Ascending aorta (tissue), 2 donors: ENCODE data around the gene CDS1. TPM values are rescaled to one million over a fixed set of nuclear protein-coding genes. Genes with fewer than 3 reads are reported as not detected.

Experiments
- DNase-seq, 2 donors: peaks; one replicate each; pipeline ENCODE4 v3.0.0-alpha.2; 2019; ENCODE audit warnings: low spot score in 2 of 2
- H3K27ac ChIP-seq, 2 donors: fragments of 200-600 bp; sonication (generic); one replicate each; pipeline ENCODE4 v1.5.1; 2016 to 2017; ENCODE audit warnings: mild to moderate bottlenecking in 1 of 2
- H3K27me3 ChIP-seq: fragments of 200-600 bp; sonication (generic); one replicate; pipeline ENCODE4 v1.5.1; 2017
- H3K36me3 ChIP-seq, 2 donors: fragments of 200-600 bp; sonication (generic); one replicate each; pipeline ENCODE4 v1.5.1; 2016
- H3K4me1 ChIP-seq, 2 donors: fragments of 200-600 bp; sonication (generic); one replicate each; pipeline ENCODE4 v1.5.1; 2016 to 2017; ENCODE audit warnings: mild to moderate bottlenecking in 1 of 2
- H3K4me3 ChIP-seq, 2 donors: fragments of 200-600 bp; sonication (generic); one replicate each; pipeline ENCODE4 v1.5.1; 2016 to 2017; ENCODE audit warnings: mild to moderate bottlenecking in 1 of 2
- H3K9me3 ChIP-seq, 2 donors: fragments of 200-600 bp; sonication (generic); one replicate each; pipeline ENCODE4 v1.5.1; 2016
- CTCF ChIP-seq, 3 experiments: fragments of 200-600 bp in 2 of 3; fragments of 450-650 bp in 1 of 3; sonication (generic) in 2 of 3; IDR thresholded peaks; one replicate each; pipeline ENCODE4 v1.5.1; 2016 to 2019; ENCODE audit warnings: antibody characterized with exemption in 3 of 3, mild to moderate bottlenecking in 1 of 3, moderate library complexity in 1 of 3
- intact Hi-C: fragments of 100-400 bp; cut with DNase I; formaldehyde crosslinking; loops from one replicate; pipeline ENCODE4 v1.15.1; 2023
- total RNA-seq: library from RNA; depleted of rRNA; stranded (reverse); fragments of >200 nt; gene quantifications from one replicate; pipeline ENCODE4 v1.1.0, GENCODE V29; 2016

The CDS1 gene
- total RNA-seq, 1 donor from 2014 or later: 0.11 TPM

DNA sequence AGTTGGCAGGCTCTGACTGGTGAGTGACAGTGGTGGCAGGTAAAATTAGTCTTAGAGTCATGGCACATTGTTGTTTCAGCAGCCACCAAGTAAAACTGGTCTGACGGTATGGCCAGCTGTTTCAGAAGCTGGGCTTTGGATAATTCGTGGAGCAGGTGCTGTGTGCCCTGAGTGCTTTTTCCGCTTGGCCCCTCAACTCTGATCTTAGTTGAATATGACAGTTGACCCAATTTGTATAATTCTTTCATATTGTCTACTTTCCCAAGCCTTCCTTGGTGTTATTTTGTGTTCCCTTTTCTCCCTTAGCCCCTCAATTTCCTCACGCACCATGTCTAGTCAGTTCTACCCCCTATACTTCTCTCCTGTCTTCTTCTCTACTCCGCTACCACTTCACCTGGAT lies 32.0 kb downstream of the CDS1 start:
- no peak overlapping the region for H3K4me3 ChIP-seq
- TF ChIP-seq CTCF (IDR thresholded peaks at IDR 0.05): no peak
- H3K27me3 ChIP-seq: no peaks in the 10 kb centered on the region
- no peaks in the 10 kb centered on the region for H3K4me1 ChIP-seq
- H3K27ac ChIP-seq: no peak overlapping the region
- no peaks in the 10 kb centered on the region for H3K36me3 ChIP-seq
- intact Hi-C loops: no loop called here
- H3K9me3 ChIP-seq: no peaks in the 10 kb centered on the region
- no peak for DNase-seq

- no peaks in the 10 kb centered on the region for H3K36me3 ChIP-seq
- no peak overlapping the region for H3K27ac ChIP-seq
- DNase-seq: no peak
- no peaks in the 10 kb centered on the region for H3K27me3 ChIP-seq
- no peaks in the 10 kb centered on the region for H3K4me1 ChIP-seq
- intact Hi-C loops: no loop called here
- no peaks in the 10 kb centered on the region for H3K9me3 ChIP-seq
- TF ChIP-seq CTCF (IDR thresholded peaks at IDR 0.05): no peak
- H3K4me3 ChIP-seq: no peak overlapping the region
These were observed 32.4 kb downstream of the CDS1 start for GRCh38 chr4:84615355-84615754.

DNA sequence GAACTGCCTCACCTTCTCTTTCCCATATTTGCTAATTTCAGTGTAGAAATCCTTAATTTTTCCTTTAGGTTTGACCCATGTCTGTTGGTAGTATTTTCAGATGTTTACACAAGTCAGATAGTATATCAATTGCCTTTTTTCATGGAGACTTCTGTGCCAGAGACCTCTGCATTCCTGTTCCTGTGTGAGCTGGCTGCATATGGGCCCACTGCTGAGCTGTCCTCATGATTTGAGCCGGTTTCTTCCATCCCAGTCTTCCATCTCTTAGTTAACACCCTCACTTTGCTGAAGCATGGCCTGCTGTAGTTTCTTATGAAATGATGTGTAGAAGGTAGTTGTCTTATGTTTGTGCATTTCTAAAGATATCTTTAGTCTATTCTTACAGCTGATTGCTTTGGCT lies 40.0 kb downstream of the CDS1 start:
- no peak for TF ChIP-seq CTCF (IDR thresholded peaks at IDR 0.05)
- intact Hi-C loops: no loop called here
- no peak overlapping the region for H3K27ac ChIP-seq
- no peak overlapping the region for H3K4me3 ChIP-seq
- H3K4me1 ChIP-seq: no peaks in the 10 kb centered on the region
- no peaks in the 10 kb centered on the region for H3K9me3 ChIP-seq
- DNase-seq: no peak
- H3K36me3 ChIP-seq: no peaks in the 10 kb centered on the region
- H3K27me3 ChIP-seq: no peaks in the 10 kb centered on the region

DNA sequence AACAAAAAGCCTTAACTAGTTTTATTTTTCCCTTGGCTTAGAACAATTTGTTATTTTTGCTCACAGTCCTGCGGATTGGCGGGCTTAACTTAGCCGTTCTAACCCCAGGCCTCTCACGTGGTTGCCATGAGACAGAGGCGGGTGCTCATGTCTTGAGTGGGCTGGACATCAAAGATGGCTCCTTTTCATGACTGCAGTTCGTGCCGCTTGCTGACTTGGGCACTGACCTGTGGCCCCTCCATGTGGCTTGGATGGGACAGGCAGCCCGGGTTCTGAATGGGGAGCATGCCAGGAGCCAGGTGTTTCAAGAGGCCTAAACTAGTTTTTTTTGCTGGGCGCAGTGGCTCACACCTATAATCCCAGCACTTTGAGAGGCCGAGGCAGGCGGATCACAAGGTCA lies 40.7 kb downstream of the CDS1 start:
- H3K4me1 ChIP-seq: no peaks in the 10 kb centered on the region
- no peak for TF ChIP-seq CTCF (IDR thresholded peaks at IDR 0.05)
- no peak overlapping the region for H3K27ac ChIP-seq
- H3K27me3 ChIP-seq: no peaks in the 10 kb centered on the region
- intact Hi-C loops: no loop called here
- no peak for DNase-seq
- H3K36me3 ChIP-seq: no peaks in the 10 kb centered on the region
- H3K4me3 ChIP-seq: no peak overlapping the region
- no peaks in the 10 kb centered on the region for H3K9me3 ChIP-seq

GRCh38 chr4:84626673-84627072 lies 43.7 kb downstream of the CDS1 start:
- Histone ChIP-seq H3K27me3 (no peaks in the 10 kb centered on the region), H3K4me3 (no peak overlapping the region), H3K36me3 (no peaks in the 10 kb centered on the region), H3K27ac (no peak overlapping the region), H3K4me1 (no peaks in the 10 kb centered on the region), H3K9me3 (no peaks in the 10 kb centered on the region)
- no peak for DNase-seq
- no peak for TF ChIP-seq CTCF (IDR thresholded peaks at IDR 0.05)
- intact Hi-C loops: no loop called here

- Histone ChIP-seq H3K27me3 (no peaks in the 10 kb centered on the region), H3K36me3 (no peaks in the 10 kb centered on the region), H3K4me3 (no peak overlapping the region), H3K9me3 (no peaks in the 10 kb centered on the region), H3K4me1 (no peaks in the 10 kb centered on the region), H3K27ac (no peak overlapping the region)
- TF ChIP-seq CTCF (IDR thresholded peaks at IDR 0.05): no peak
- DNase-seq: no peak
- intact Hi-C loops: no loop called here
These were observed 48.6 kb downstream of the CDS1 start for GRCh38 chr4:84631573-84631972.
